ENCODE data around the gene ADGRL4.
"Not testable (repeated sequence)": the region's sequence is repeated elsewhere in the genome, so short reads cannot be mapped to it uniquely, and the experiment has no call there.

ADGRL4 gene

GRCh38 chr1:78913950-78914349, 92.6 kb downstream of the ADGRL4 start:
- no peak for DNase-seq

GRCh38 chr1:78911956-78912880, 94.3 kb downstream of the ADGRL4 start:
- DNase-seq, result no peak

GRCh38 chr1:78902641-78903040, 103.9 kb downstream of the ADGRL4 start:
- no peak for DNase-seq

DNA sequence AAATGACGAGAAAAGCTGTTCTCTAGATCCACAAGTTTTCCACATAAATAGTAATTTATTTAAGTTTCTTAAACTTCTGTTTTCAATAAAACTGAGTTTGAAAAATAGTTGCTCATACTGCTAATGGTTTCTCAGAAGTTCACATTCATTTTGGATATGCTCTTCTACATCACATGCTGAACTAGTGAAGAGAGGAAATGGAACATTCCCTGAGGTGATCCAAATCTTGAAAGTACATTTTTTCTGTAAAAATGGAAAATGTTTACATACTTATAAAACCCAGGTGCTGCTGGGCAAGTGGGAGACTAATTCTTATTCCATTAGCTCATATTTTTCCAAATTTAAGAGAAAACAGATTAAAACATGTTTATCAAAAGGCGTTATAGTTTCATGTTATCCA, 111.7 kb downstream of the ADGRL4 start:
- no peak for DNase-seq

GRCh38 chr1:78892260-78892840, 114.2 kb downstream of the ADGRL4 start:
- no peak for DNase-seq

GRCh38 chr1:78887458-78887857, 119.1 kb downstream of the ADGRL4 start:
- DNase-seq, result no peak

DNA sequence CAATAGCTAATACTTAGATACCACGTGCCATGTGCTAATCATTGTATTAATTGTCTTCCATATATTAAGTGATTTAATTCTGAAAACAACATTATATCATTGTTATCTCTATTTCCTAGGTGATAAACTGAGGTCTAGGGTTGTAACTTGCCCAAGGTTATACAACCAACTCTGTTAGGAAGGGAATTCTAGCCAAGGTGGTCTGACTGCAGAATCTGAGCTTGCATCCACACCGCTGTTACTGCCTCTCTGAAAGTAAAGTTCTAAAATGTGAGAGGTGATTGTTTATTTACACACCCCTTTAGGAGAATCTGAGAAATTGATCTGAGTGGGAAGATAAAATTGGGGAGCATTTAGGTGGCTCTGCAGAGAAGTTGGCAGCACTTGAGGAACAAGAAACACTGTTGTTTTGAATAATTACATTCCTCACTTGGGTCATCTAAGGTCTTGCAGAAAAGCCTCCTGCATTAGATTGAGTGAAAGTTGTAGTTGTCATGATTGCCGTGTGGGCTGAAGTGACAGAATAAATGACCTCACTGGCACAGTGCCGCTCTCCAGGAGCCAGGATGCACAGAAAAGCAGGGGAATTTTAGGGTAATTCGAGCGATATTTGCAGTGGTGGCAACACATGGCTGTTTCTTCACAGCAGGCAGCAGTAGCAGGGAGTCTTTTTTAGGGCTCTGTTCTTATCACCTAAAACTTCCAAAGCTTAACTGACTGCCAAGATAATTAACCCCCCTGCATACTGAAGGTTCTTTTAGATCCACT, 121.7 kb downstream of the ADGRL4 start:
- DNase-seq, result no peak

DNA sequence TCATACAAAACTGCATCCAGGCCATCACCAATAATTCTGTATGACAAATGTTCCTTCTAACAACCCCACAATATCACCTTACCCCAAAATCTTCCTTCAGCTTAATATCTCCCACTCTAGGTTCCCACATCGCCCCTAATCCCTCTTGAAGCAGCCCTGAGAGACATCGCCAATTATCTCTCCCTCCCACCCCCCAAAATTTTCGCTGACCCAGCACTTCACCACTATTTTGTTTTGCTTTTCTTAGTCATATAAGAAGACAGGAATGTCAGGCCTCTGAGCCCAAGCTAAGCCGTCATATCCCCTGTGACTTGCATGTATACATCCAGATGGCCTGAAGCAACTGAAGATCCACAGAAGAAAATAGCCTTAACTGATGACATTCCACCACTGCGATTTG, 126.3 kb downstream of the ADGRL4 start:
- no peak for DNase-seq

GRCh38 chr1:78875986-78876385, 130.5 kb downstream of the ADGRL4 start:
- not testable (repeated sequence) for DNase-seq

- not testable (repeated sequence) for DNase-seq
Observed at GRCh38 chr1:78872801-78873200, 133.7 kb downstream of the ADGRL4 start.

DNA sequence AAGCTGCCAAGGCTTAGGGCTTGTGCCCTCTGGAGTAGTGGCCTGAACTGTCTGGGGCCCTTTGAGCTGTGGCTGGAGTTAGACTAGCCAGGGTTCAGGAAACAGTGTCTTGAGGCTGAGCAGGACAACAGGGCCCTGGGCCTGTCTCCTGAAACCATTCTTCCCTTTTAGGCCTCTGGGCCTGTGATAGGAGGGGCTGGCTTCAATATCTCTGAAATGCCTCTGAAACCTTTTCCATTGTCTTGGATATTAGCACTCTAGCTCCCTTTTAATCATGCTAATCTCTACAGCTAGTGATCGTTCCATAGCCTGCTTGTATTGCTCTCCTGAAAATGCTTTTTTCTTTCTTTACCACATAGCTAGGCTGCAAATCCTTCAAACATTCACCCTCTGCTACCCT, 135.3 kb downstream of the ADGRL4 start:
- no peak for DNase-seq

- no peak for DNase-seq
Observed at GRCh38 chr1:78869136-78869535, 137.4 kb downstream of the ADGRL4 start.

- no peak for DNase-seq
Observed at GRCh38 chr1:78864175-78864574, 142.4 kb downstream of the ADGRL4 start.

DNA sequence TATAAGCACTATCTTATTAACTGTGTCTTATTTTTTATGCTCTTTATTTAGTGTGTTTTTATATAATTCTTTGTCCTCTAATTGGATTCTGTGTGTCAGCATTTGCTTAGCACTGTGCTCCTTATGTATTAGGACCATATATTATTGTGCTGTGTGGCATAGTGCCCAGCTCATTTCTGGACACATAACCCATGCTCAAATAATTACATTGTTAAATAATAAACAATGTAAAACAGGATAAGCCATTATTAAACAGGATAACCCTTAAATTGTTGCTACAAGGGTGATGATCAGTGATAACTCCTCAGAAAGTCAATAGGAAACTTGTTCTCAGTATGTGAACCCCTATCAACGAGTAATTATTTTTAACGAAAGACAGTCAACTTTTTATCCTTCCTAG, 150.4 kb downstream of the ADGRL4 start:
- no peak for DNase-seq

- DNase-seq, result no peak
Observed at GRCh38 chr1:78855258-78855657, 151.3 kb downstream of the ADGRL4 start.

- no peak for DNase-seq
Observed at GRCh38 chr1:78854556-78854955, 152.0 kb downstream of the ADGRL4 start.

DNA sequence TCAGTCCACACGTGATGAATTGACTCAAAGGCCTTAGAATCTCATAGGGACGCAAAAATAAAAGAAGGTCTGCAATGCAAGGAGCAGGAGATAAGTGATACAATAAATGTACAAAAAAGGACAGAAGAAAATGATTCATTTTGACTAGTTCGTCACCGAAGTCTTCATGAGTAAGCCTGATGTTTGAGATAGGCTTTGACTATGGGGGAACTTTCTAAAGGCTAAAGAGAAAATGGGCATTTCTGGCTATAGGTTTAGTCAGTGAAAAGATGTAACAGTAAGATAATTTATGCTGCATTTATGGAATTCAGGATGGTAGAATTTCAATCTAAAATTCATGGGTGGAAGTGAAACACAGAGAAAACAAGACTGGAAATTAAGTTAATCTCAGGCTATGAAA, 163.0 kb downstream of the ADGRL4 start:
- DNase-seq, result no peak

DNA sequence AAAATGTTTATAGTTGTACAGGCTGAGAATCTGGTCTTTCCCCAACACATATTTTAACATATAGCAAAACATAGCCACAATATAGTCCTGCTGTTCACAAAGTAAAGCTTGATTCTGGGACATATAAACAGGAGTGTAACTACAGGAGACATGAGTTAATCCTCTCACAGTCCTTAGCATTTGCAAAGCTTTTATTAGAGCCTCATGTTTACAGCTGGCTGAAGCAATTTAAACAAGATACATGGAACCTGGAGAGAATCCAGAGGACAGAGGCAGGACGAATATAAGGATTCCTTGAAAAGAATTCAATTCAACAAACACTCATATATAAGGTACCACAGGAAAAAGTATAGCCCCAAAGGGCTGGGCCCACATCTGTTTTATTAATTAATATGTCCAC, 163.4 kb downstream of the ADGRL4 start:
- no peak for DNase-seq

DNA sequence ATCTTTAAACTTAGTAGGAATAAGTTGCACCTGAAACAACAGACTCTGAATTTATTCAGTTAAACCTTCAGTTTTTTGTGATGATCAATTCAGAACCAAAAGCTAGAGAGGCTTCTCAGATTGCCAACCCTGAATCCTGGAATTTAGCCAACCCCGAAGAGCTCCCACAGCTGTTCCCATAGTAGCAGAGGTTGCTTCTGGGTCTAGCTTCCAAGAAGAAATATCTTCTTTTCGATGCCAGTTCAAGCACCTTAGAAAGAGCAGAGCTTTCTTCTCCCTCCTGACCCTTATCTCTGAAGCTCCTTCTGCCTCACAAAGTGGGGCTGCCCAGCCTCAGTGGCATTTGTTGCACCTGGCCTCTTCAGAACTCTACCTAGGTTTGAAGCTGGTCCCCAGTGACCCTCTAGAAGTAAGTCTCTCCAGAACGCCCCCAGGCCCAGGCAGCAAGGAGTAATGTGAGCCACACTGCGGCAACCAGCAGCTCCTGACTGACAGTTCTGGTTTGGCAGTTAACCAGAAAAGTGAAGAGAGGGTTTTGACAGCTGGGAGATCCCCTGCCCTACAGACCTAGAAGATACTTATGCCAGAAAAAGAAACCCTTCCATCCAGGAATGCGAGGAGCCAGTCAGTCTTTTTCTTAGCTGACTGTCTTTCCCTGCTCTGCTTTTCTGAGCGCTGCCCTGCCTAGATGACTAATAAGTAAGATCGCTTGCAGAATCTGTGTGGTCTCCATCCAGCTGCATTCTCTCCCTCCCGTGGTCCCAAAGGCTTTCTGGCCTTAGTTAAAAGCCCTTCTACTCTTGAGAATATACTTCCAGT, 165.9 kb downstream of the ADGRL4 start:
- DNase-seq, result no peak
